ENCODE results near the gene NELFA. TPM values are rescaled to one million over a fixed set of nuclear protein-coding genes. Genes with fewer than 3 reads are reported as not detected.

The NELFA gene
- total RNA-seq, 1 experiment from 2014 or later: 56.1 TPM

DNA sequence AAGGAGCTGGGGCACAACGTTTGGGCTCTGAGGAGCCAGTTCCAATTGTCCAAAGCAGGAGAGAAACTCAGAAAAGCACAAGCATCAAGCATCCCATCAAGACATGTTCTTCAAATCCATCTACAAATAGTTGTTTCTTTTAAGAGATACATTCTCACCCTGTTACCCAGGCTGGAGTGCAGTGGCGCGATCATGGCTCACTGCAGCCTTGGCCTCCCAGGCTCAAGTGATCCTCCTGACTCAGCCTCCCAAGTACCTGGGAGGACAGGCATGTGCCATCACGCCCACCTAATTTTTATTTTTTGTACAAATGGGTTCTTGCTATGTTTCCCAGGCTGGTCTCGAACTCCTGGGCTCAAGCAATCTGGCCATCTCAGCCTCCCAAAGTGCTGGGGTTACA lies 18.1 kb downstream of the NELFA start:
- H3K27ac ChIP-seq (ENCODE audit: low read depth, low read length): no peak overlapping the region; the same call in 1 of the 2 replicates
- H3K9ac ChIP-seq (ENCODE audit: low read length): no peak overlapping the region
- intact Hi-C loops (cut with micrococcal nuclease): no loop called here
- no peaks in the 10 kb centered on the region for H4K20me1 ChIP-seq (ENCODE audit: insufficient read depth)
- no peak for ATAC-seq
- no peaks in the 10 kb centered on the region for H3K9me2 ChIP-seq (ENCODE audit: insufficient read depth)
- peaks cover 60% of the 10 kb centered on the region for H3K79me2 ChIP-seq (ENCODE audit: insufficient read depth, low read length)
- ChIA-PET POLR2A (no interaction called here), CTCF (no interaction called here), RAD21 (ENCODE audit: low non-redundant PET in 1 of 2, low total read pairs in 2 of 2, uncharacterized antibody in 2 of 2, unreplicated experiment in 2 of 2) (no interaction called here)
- no peaks in the 10 kb centered on the region for H3K4me1 ChIP-seq (ENCODE audit: control insufficient read depth in 1 of 2, insufficient read depth in 2 of 2, low read length in 2 of 2)
- no peak overlapping the region for H3K4me3 ChIP-seq (replicated peaks in 1 of 2; ENCODE audit: low read depth in 1 of 2, low read length in 2 of 2)
- BruUV-seq (replicated peaks): no TSS peak
- no peaks in the 10 kb centered on the region for H3K27me3 ChIP-seq (ENCODE audit: insufficient read depth, low read length)
- H3K4me2 ChIP-seq (ENCODE audit: low read length): no peak overlapping the region
- TF ChIP-seq ELF1 (IDR thresholded peaks at IDR 0.05; ENCODE audit: borderline replicate concordance, low read depth): no peak
- no peak for TF ChIP-seq YY1 (IDR thresholded peaks at IDR 0.05; ENCODE audit: extremely low read depth, insufficient replicate concordance, low read depth, low read length)
- no peak for TF ChIP-seq EGR1 (IDR thresholded peaks at IDR 0.05; ENCODE audit: low read depth)
- TF ChIP-seq TCF7L2 (IDR thresholded peaks at IDR 0.05; ENCODE audit: borderline replicate concordance, extremely low read depth, insufficient read depth, insufficient read length): no peak
- TF ChIP-seq, protein P1, sequence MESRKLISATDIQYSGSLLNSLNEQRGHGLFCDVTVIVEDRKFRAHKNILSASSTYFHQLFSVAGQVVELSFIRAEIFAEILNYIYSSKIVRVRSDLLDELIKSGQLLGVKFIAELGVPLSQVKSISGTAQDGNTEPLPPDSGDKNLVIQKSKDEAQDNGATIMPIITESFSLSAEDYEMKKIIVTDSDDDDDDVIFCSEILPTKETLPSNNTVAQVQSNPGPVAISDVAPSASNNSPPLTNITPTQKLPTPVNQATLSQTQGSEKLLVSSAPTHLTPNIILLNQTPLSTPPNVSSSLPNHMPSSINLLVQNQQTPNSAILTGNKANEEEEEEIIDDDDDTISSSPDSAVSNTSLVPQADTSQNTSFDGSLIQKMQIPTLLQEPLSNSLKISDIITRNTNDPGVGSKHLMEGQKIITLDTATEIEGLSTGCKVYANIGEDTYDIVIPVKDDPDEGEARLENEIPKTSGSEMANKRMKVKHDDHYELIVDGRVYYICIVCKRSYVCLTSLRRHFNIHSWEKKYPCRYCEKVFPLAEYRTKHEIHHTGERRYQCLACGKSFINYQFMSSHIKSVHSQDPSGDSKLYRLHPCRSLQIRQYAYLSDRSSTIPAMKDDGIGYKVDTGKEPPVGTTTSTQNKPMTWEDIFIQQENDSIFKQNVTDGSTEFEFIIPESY (IDR thresholded peaks at IDR 0.05; ENCODE audit: extremely low read depth, insufficient replicate concordance, low read length): no peak
- no peak for TF ChIP-seq MAX (IDR thresholded peaks at IDR 0.05)
- TF ChIP-seq, protein P2, sequence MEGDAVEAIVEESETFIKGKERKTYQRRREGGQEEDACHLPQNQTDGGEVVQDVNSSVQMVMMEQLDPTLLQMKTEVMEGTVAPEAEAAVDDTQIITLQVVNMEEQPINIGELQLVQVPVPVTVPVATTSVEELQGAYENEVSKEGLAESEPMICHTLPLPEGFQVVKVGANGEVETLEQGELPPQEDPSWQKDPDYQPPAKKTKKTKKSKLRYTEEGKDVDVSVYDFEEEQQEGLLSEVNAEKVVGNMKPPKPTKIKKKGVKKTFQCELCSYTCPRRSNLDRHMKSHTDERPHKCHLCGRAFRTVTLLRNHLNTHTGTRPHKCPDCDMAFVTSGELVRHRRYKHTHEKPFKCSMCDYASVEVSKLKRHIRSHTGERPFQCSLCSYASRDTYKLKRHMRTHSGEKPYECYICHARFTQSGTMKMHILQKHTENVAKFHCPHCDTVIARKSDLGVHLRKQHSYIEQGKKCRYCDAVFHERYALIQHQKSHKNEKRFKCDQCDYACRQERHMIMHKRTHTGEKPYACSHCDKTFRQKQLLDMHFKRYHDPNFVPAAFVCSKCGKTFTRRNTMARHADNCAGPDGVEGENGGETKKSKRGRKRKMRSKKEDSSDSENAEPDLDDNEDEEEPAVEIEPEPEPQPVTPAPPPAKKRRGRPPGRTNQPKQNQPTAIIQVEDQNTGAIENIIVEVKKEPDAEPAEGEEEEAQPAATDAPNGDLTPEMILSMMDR (IDR thresholded peaks at IDR 0.05 in 2 of 3, conservative IDR thresholded peaks at IDR 0.05 in 1 of 3; ENCODE audit: borderline replicate concordance in 1 of 3, insufficient read depth in 1 of 3, low read depth in 2 of 3, low read length in 2 of 3): no peak
- no peak for TF ChIP-seq FOSL1 (IDR thresholded peaks at IDR 0.05; ENCODE audit: low read depth)
- peaks cover 5 to 20% of the 10 kb centered on the region in 2 experiments; a peak in 3 of 4 replicates for H3K36me3 ChIP-seq (ENCODE audit: control insufficient read depth in 1 of 2, insufficient read depth in 2 of 2, low read length in 2 of 2)
- no peaks in the 10 kb centered on the region for H3K9me3 ChIP-seq (ENCODE audit: control insufficient read depth in 1 of 2, insufficient read depth in 1 of 2, low read depth in 1 of 2, low read length in 2 of 2)
- DNase-seq (ENCODE audit: low read depth, low spot score): no peak
- no peak overlapping the region for H2AFZ ChIP-seq (ENCODE audit: low read depth, low read length, poor library complexity, severe bottlenecking)

All from HCT116 (cell line).